Activated CD4-positive, alpha-beta T cell treated with anti-CD3 and anti-CD28 coated beads for 4 hours (primary cell): Measurements from ENCODE around the gene ZBTB7B.

Source experiments
- DNase-seq, 2 donors: peaks; one replicate each; pipeline ENCODE4 v3.0.0-alpha.2; 2020

Gene ZBTB7B

DNA sequence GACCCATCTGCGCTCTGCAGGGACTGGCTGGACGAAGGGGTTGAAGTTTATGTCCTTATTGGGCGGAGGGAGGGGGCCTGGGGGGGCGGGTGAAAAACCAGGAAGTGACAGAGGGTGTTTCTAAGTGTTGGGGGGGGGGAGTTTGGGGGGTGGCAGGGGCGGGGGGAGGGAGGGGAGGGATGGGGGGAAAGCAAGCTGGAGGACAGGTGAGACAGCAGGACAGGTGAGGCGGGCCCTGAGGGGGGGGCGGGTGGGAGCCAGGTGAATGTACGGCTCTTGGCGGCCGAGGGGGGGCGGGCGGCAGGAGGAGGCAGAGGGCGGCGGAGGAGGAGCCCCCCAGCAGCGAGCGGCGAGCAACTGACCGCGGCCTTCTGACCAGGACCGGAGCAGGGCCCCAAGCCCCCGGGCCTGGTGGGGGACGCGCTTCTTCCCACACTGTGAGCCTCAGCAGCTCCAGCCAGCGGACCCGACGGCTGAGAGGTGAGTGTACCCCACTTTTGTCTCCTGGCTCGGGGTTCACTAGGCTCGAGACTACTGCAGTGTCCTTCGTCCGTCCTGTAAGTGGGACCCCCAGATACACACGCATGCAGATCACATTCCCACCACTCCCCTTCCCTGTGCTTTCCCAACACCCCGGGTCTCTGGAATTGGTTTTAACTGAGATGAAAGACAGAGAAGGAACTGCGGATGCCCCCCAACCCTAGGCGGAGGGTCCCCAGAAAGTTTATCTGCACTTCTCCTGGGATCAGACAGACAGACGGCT is at the start of gene ZBTB7B:
Gene ZBTB7B (plus strand): TSS at position 339 of the 763 bp plus-strand sequence. CDS start 11,859 bp downstream, outside the sequence.
- no peak for DNase-seq

DNA sequence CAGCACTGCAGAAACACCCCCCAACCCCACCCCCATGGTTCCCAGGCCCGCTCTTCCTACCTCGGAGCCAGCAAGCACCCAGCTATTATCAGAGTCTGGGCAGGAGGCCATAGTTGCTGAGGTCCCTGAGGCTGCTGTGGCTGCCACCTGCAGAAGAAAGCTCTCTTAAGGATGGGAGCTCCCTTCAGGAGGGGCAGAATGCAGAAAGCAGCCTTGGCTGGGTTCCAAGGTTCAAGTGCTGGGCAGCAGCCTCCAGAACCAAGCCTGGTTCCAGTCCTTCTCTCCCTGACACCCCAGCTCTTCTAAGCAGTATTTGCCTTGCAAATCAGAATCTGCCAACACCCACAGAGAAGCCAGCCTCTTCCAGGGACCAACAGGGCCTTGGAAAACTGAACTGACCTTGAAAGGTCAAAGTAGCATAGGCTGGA is 49.0 kb upstream of the ZBTB7B start:
- DNase-seq, result no peak

GRCh38 chr1:154954541-154954940 is 48.1 kb upstream of the ZBTB7B start:
- DNase-seq, result no peak

- peak; percentile 77 to 78 for DNase-seq
Observed at GRCh38 chr1:154955039-154955717, 47.4 kb upstream of the ZBTB7B start.

GRCh38 chr1:154955718-154956543 is 46.7 kb upstream of the ZBTB7B start, which contains the start of gene PBXIP1:
Gene PBXIP1 (minus strand): TSS chr1:154956099. CDS start chr1:154953721, 2,378 bp downstream.
- peak; percentile 72 to 82 for DNase-seq

- no peak for DNase-seq
Observed at GRCh38 chr1:154956544-154956941, 46.1 kb upstream of the ZBTB7B start.

DNA sequence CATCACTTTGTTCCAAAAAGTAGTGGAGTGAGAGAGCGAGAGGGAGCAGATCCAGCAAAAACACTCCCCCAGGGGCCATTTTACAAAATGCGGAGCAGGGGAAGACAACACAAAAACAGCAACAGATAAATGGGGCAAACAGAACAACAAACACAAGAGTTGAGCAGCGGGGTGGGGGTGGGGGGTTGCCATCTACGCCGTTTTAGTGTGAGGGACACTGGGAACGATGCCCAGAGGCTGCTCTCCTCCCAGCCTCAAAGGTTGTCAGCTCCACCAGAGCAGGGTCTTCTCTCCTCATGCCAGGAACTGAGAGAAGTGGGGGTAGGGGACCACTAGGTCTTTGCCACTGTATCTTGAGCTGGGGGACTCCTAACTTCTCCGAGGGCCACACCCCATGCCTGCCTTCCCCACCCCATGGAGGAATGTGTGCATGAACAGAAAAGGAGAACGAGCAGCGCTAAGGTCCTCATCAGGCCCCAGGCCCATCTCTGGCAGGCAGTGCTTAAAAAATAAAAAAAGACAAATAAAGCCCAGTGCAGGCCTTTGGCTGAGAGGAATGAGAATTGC is 45.4 kb upstream of the ZBTB7B start:
- DNase-seq, result no peak

DNA sequence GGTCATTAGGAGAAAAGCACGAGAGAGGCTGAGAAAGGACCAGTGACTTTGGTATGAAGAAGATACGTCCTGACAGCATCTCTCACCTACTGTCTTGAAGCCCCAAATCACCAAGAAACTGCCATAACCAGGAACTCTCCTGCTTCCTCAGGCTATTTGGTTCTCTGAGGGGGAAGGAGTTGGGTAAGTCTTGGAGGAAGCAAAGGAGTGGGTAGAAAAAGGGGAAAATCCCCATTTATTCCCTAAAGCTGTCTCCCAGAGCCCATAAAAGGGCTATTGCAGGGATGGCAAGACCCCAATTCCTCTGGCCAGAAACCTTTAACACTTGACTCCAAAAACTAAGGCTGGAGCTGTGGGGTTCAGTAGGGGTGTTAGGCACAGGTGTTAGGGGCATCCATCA is 44.6 kb upstream of the ZBTB7B start:
- no peak for DNase-seq

DNA sequence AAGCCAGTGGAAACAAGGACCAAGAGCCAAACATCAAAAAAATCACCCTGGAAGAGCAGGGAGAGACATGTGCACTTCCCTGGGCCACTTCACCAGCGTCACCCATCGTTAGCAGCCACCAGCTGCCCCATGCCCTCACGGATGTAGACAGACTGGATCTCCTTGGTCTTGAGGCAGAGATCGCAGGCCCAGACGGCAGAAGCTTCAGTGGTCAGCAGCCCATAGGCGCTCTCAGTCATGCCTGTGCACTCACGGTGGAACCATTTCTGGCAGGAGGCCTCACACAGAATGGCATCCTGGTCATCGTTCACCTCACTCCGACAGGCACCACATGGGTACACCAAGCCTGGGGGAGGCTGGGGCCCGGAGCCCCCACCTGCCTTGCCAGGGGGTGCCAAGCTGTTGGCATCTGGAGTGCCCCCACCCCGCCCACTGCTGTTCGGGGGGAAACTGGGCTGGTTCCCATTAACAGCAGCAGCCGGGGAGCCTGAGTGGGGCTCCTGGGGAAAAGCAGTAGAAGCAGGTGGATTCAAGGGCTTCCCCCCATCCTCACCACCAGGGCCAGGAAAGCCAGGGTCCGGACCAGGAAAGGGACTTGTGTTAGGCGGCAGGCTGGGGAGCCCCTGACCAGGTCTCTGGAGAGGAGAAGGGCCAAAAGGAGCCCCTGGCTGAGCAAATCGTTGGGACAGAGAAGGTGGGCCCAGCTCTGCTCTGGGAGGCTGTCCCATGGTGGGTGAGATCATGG is 43.7 kb upstream of the ZBTB7B start:
- DNase-seq, result no peak

DNA sequence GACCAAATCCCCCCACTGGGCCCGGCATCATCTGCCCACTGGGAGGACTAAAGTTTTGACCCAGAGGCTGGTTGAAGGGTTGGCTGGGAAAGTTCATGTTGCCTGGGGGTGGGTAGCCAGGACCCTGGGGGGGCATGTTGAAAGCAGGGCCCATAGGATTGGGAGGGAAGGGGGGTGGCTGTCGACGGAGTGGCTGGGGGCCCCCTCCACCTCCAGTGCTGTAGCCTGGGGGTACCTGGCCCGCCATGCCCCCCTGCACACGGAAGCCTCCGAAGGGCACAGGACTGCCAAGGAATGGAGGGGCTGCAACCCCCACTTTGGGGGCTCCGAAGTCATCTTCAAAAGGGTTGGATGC is 43.2 kb upstream of the ZBTB7B start:
- no peak for DNase-seq

- DNase-seq, result no peak
Observed at GRCh38 chr1:154960446-154961136, 42.0 kb upstream of the ZBTB7B start.

DNA sequence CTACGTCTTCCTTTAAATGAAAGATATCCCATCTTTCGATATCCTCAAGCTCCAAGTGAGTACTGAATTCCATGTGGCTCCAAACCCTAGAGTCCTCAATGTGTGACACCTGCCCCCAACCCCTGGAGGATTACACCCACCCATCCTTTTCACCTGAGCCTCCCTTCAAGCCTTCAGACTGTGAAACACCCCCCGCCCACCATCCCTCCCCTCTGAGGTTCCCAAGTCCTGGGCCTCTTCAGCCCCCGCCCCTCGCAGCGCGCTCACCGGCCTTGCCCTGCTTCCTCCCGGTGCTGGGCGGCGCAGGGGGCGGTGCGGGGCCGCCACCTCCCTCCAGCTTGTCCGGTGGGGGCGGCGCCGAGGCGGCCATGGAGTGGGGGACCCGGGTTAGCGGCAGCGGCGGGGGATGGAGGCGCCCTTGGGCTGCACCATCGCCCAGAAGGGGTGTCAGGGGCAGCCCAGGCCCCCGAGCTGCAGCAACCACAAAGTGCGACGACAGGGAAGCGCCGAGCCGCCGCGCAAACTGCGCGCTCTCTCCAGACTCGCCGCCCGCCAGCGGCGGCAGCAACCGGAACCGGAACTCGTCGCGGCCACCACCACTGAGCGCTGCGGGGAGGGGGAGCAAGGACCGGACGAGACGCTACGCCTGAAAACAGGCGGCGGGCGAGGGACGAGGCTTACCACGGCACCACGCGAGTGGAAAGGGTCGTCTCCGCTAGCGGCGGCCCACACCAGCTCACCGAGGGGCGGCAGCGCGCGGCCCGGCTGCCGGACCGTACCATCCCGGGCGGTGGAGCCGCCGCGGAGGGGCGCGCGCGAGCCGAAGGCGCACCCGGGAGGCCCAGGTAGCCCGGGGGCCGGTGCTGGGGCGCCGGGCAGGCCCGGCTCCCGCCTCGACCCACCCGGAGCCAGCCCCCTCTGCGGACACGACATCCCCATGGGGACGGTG is 41.1 kb upstream of the ZBTB7B start, which contains the start of gene PYGO2:
Gene PYGO2 (minus strand): TSS at position 576 of the 949 bp plus-strand sequence. CDS start 206 bp downstream, at position 370.
- peak; percentile 71 to 80 for DNase-seq

GRCh38 chr1:154962156-154962749 is 40.3 kb upstream of the ZBTB7B start:
- no peak for DNase-seq

DNA sequence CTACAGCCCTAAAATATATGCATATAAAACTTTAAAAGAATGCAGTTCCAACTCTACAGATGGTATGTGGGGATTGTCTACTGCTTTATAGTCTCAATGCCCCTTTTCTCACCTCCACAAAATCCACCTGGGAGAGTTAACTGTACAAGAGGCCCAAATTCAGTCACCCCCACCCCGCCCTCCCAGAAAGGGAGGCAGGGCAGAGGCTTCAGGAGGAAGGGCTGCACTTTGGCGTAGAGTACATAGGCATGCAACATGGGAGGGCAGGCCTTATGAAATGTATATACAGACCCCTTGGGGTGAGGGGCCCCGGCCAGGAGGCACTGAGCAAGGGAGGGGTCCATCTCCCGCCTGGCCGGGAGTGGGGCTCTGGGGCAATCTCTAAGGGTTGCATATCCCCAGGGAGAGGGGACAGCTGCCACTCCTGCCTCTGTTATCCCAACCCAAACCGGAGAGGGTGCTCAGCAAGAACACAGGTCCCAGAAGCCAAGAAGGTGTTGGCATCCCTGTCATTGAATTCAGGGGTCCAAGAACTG is 39.7 kb upstream of the ZBTB7B start:
- no peak for DNase-seq

GRCh38 chr1:154963643-154964042 is 39.0 kb upstream of the ZBTB7B start:
- no peak for DNase-seq

DNA sequence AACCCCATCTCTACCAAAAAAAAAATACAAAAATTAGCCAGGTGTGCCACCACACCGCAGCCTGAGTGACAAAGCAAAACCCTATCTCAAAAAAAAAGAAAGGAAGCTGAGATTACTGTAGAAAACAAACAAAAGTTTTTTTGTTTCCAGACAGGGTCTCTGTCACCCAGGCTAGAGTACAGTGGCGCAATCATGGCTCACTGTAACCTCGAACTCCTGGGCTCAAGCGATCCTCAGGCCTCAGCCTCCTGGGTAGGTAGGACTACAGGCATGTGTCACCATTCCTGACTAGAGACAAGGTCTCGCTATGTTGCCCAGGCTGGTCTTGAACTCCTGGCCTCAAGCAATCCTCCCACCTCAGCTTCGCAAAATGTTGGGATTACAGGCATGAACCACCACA is 38.2 kb upstream of the ZBTB7B start:
- no peak for DNase-seq

DNA sequence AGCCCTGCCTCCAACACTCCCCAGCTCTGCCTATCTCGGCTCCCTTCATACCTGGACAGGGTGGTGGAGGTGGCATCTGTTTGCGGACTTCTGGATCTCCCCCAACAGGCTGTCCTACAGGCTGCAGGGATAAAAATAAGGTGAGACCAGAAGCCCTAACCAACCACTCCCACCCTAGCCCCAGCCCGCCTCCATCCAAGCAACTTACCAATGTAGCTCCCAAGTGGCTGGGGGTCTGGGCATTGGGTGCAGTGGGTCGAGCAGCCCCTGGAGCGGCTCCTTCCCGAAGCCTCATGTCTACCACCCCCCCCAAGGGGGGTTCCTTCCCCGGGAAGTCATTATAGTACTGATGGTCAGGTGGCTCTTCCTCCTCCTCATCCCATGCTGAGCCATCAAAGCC is 36.5 kb upstream of the ZBTB7B start:
- no peak for DNase-seq

DNA sequence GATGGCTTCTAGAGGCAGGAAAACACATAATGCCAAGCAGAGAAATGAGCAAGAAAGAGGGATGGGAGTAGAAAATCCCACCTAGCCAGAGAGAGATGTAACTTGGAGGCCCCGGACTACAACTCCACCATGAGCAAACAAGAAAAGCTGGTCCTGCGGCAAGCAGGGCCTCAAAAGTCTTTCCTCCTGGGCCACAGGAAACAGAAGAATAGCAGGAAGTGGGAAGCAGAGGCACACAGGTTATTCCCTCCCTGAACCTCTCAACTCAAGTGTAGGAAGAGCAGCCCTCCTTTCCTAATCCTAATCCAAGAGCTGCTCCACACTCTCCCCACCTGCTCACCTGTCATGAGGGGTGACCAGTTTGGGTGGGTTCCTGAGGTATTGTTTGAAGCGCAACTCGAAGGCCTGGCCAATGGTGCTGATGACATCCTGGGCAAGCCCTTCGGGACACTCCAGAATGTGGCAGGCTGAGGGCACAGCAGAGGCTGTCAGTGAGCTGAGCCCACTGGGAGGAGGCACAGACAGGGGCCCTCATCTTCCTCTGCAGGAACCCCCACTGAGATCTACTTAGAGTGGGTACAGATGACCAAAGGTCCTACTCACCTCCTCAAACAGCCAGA is 35.2 kb upstream of the ZBTB7B start:
- no peak for DNase-seq

- no peak for DNase-seq
Observed at GRCh38 chr1:154968731-154969130, 33.9 kb upstream of the ZBTB7B start.
